HepG2 (cell line): Measurements from ENCODE around the gene LMOD3. TPM values are rescaled to one million over a fixed set of nuclear protein-coding genes. Genes with fewer than 3 reads are reported as not detected.

ENCODE experiments used
- ATAC-seq: fragments of 200-7000 bp; cut with Tn5 transposase; 3 replicates; pipeline ENCODE4 v1.9.1; 2020; ENCODE audit warnings: mild to moderate bottlenecking, moderate library complexity
- BruUV-seq: library from RNA; stranded (reverse); fragments of 400-500 nt; replicated peaks from 2 replicates; lab custom pipeline; 2021; lab: Mats Ljungman, UMichigan
- CTCF ChIA-PET: fragments of 300-600 bp; formaldehyde crosslinking; extraction: SDS; loops from one replicate; lab custom pipeline; 2021; ENCODE audit warnings: low total read pairs, inconsistent platforms, low intra/inter-chr PET ratio; lab: Yijun Ruan, JAX
- POLR2A ChIA-PET: fragments of 350-600 bp; sonication (Branson Sonifier 250); formaldehyde crosslinking; loops from one replicate; lab custom pipeline; 2020; ENCODE audit warnings: antibody characterized with exemption, inconsistent platforms; lab: Yijun Ruan, JAX
- DNase-seq: peaks from one replicate; pipeline ENCODE4 v3.0.0-alpha.2; 2015; ENCODE audit warnings: low spot score
- FAIRE-seq: peaks from 3 replicates; lab custom pipeline; 2011; peaks lifted over from hg19 to GRCh38; lab: Jason Lieb, UNC
- H2AFZ ChIP-seq: one replicate; pipeline ENCODE4 v1.6.1; 2011; ENCODE audit warnings: low read length, inconsistent platforms
- H3K27ac ChIP-seq: fragments of 300-600 bp; 3 replicates; pipeline ENCODE4 v1.8.0; 2011; ENCODE audit warnings: mixed run types, mild to moderate bottlenecking, mixed read lengths, low read length, inconsistent platforms; ENCODE audit not compliant: insufficient read depth; ENCODE audit errors: extremely low read length
- H3K27me3 ChIP-seq, 2 experiments: fragments of 200-600 bp in 1 of 2; 2 replicates in 1 of 2; 3 replicates in 1 of 2; pipeline versions ENCODE4 v1.6.0 to v1.8.0; 2011; ENCODE audit warnings: low read length in 2 of 2, mild to moderate bottlenecking in 2 of 2, moderate library complexity in 2 of 2, inconsistent platforms in 1 of 2; ENCODE audit not compliant: insufficient read depth in 2 of 2, control insufficient read depth in 1 of 2
- H3K36me3 ChIP-seq, 2 experiments: fragments of 200-600 bp in 1 of 2; replicated peaks in 1 of 2; 2 replicates in 1 of 2; 3 replicates in 1 of 2; pipeline versions ENCODE4 v1.5.1 to v1.8.0; 2011; ENCODE audit warnings: low read length in 2 of 2, inconsistent platforms in 1 of 2; ENCODE audit not compliant: insufficient read depth in 2 of 2, control insufficient read depth in 1 of 2
- H3K4me1 ChIP-seq: 2 replicates; pipeline ENCODE4 v1.5.1; 2012; ENCODE audit warnings: low read length, inconsistent platforms; ENCODE audit not compliant: insufficient read depth
- H3K4me2 ChIP-seq: 2 replicates; pipeline ENCODE4 v1.6.0; 2011; ENCODE audit warnings: low read depth, low read length, inconsistent platforms
- H3K4me3 ChIP-seq, 3 experiments: fragments of 200-600 bp in 1 of 3; sonication (generic), shearing (Covaris generic) in 1 of 3; replicated peaks in 1 of 3; 2 replicates each; pipeline ENCODE4 v1.5.1; 2011 to 2016; ENCODE audit warnings: low read length in 3 of 3, inconsistent platforms in 2 of 3, low read depth in 2 of 3, mild to moderate bottlenecking in 2 of 3, control low read depth in 1 of 3, mixed read lengths in 1 of 3; ENCODE audit not compliant: insufficient read depth in 1 of 3
- H3K79me2 ChIP-seq: one replicate; pipeline ENCODE4 v1.6.1; 2011; ENCODE audit warnings: low read length, inconsistent platforms; ENCODE audit not compliant: insufficient read depth
- H3K9ac ChIP-seq: 2 replicates; pipeline ENCODE4 v1.6.0; 2011; ENCODE audit warnings: mild to moderate bottlenecking, low read depth, low read length, inconsistent platforms; ENCODE audit not compliant: insufficient read depth
- H3K9me3 ChIP-seq: 2 replicates; pipeline ENCODE4 v1.5.1; 2012; ENCODE audit warnings: mild to moderate bottlenecking, low read length
- H4K20me1 ChIP-seq: 2 replicates; pipeline ENCODE4 v1.6.0; 2011; ENCODE audit warnings: inconsistent platforms, mild to moderate bottlenecking, low read length, moderate library complexity; ENCODE audit not compliant: insufficient read depth
- BHLHE40 ChIP-seq: IDR thresholded peaks from 2 replicates; pipeline ENCODE4 v1.6.1; 2011; ENCODE audit warnings: low read length, improper control_type of control experiment
- CREM ChIP-seq, 2 experiments: sonication (generic) in 1 of 2; formaldehyde crosslinking in 1 of 2; IDR thresholded peaks; 2 replicates each; pipeline versions ENCODE4 v1.4.0 to v1.6.1; 2016 to 2020; ENCODE audit warnings: antibody characterized with exemption in 1 of 2, mild to moderate bottlenecking in 1 of 2, missing genetic modification reagents in 1 of 2
- FIP1L1 ChIP-seq: fragments of 200-400 bp; formaldehyde crosslinking; IDR thresholded peaks from 2 replicates; pipeline ENCODE4 v1.6.1; 2018; ENCODE audit warnings: low read depth, mild to moderate bottlenecking, low read length, moderate library complexity, borderline replicate concordance; ENCODE audit not compliant: insufficient read depth
- RFX3 ChIP-seq: IDR thresholded peaks from 2 replicates; pipeline ENCODE4 v1.6.1; 2016; ENCODE audit warnings: missing biosample characterization, missing genetic modification reagents
- SALL2 ChIP-seq: sonication (generic); formaldehyde crosslinking; IDR thresholded peaks from 2 replicates; pipeline ENCODE4 v1.8.1; 2023; ENCODE audit warnings: mild to moderate bottlenecking, missing genetic modification reagents, inconsistent platforms
- SP140L ChIP-seq: sonication (generic); formaldehyde crosslinking; IDR thresholded peaks from 2 replicates; pipeline ENCODE4 v1.4.0; 2020; ENCODE audit warnings: missing genetic modification reagents, borderline replicate concordance
- SUZ12 ChIP-seq: fragments of 150-350 bp; IDR thresholded peaks from 2 replicates; pipeline ENCODE4 v1.6.1; 2014; ENCODE audit warnings: low read depth, low read length
- TOE1 ChIP-seq: sonication (generic); formaldehyde crosslinking; IDR thresholded peaks from 2 replicates; pipeline ENCODE4 v1.4.0; 2020; ENCODE audit warnings: mild to moderate bottlenecking, missing genetic modification reagents
- TOPORS ChIP-seq: sonication (generic); formaldehyde crosslinking; IDR thresholded peaks from 2 replicates; pipeline ENCODE4 v1.8.0; 2023; ENCODE audit warnings: mild to moderate bottlenecking, missing genetic modification reagents
- XRCC5 ChIP-seq: fragments of 200-400 bp; formaldehyde crosslinking; optimal IDR thresholded peaks from 2 replicates; pipeline ENCODE3; 2017; ENCODE audit warnings: mild to moderate bottlenecking, low read length
- ZNF230 ChIP-seq: sonication (generic); formaldehyde crosslinking; IDR thresholded peaks from 2 replicates; pipeline ENCODE4 v1.4.0; 2020; ENCODE audit warnings: mild to moderate bottlenecking, missing genetic modification reagents
- ZNF672 ChIP-seq: sonication (generic); formaldehyde crosslinking; IDR thresholded peaks from 2 replicates; pipeline ENCODE4 v1.8.1; 2022; ENCODE audit warnings: missing genetic modification reagents
- ZNF761 ChIP-seq: sonication (generic); formaldehyde crosslinking; conservative IDR thresholded peaks from 2 replicates; pipeline ENCODE4 v1.4.0; 2020; ENCODE audit warnings: mild to moderate bottlenecking, missing genetic modification reagents
- WGBS: methylation state at CpG from one replicate; pipeline ENCODE4 v1.1.6; 2017; ENCODE audit warnings: low lambda C conversion rate; 5-methylcytosine and 5-hydroxymethylcytosine counted together
- in situ Hi-C: cut with HindIII; loops from 2 replicates; pipeline ENCODE4 v1.10.0; 2017; ENCODE audit warnings: low pct_unique_long_range_greater_than_20kb; ENCODE audit not compliant: extremely low pct_ligation_motif_present
- intact Hi-C: fragments of 100-400 bp; cut with micrococcal nuclease; formaldehyde crosslinking; loops from one replicate; pipeline ENCODE4 v1.10.0; 2022; ENCODE audit not compliant: unreplicated experiment
- polyA plus RNA-seq, 8 experiments: library from polyadenylated mRNA; depleted of rRNA in 3 of 8; stranded (reverse) in 7 of 8; unstranded in 1 of 8; fragments of >200 nt; fragmentation: Illumina TruSeq in 4 of 8; extraction: Trizol in 4 of 8; gene quantifications; 2 replicates each; pipeline versions ENCODE4 v1.2.1 to v1.2.3, GENCODE V29; 2011 to 2016; ENCODE audit warnings: low read depth in 4 of 8, missing spikeins in 1 of 8, mixed read lengths in 1 of 8; ENCODE audit not compliant: insufficient read depth in 1 of 8
- total RNA-seq, 5 experiments: library from RNA; depleted of rRNA; stranded (reverse); fragments of >200 nt; fragmentation: Illumina TruSeq; extraction: Trizol; gene quantifications; 2 replicates each; pipeline ENCODE4 v1.2.3, GENCODE V29; 2016; ENCODE audit warnings: low read depth in 1 of 5
- TF ChIP-seq, protein P1 (sequence below): sonication (generic); IDR thresholded peaks from 2 replicates; pipeline ENCODE4 v1.6.1; 2016; ENCODE audit warnings: low read depth, borderline replicate concordance
- TF ChIP-seq, protein P2 (sequence below): sonication (generic); formaldehyde crosslinking; IDR thresholded peaks from 2 replicates; pipeline ENCODE4 v1.4.0; 2020; ENCODE audit warnings: missing genetic modification reagents, borderline replicate concordance
- TF ChIP-seq, protein P3 (sequence below): sonication (generic); formaldehyde crosslinking; IDR thresholded peaks from 2 replicates; pipeline ENCODE4 v1.5.0; 2020; ENCODE audit warnings: mild to moderate bottlenecking, missing genetic modification reagents, moderate library complexity
- TF ChIP-seq, protein P4 (sequence below): fragments of 450-650 bp; IDR thresholded peaks from 2 replicates; pipeline ENCODE4 v1.6.1; 2016

Gene LMOD3
- total and polyA plus RNA-seq, 2 of the 13 experiments (the other 11 are each of a cell fraction or from before 2014, with no cell fraction given): not detected

DNA sequence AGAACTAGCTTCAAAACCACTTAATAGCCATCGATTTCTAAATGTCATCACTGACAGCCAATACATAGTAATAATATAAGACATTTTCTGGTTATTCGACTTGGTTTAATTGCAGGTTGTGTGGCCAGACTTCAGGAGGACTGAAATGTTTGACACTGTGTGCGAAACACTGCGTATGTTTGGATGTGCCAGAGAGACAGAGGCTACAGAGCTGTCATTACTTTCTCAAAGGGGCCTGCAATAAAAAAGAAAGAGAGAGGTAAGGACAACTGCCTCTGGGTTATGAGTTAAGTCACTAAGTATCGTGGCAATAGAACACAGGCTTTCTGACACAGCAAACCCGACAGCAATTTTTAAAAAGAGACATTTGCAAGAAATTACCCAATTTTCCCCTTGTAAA is 882 bp downstream of the LMOD3 start:
- Histone ChIP-seq H2AFZ (no peak overlapping the region), H3K9ac (no peak overlapping the region), H3K36me3 (no peaks in the 10 kb centered on the region), H3K9me3 (no peaks in the 10 kb centered on the region), H3K4me2 (no peak overlapping the region), H3K4me1 (no peaks in the 10 kb centered on the region), H3K27me3 (peaks cover 0 to 5% of the 10 kb centered on the region in 2 experiments; a peak in 1 of 5 replicates), H3K27ac (no peak overlapping the region), H3K79me2 (no peaks in the 10 kb centered on the region), H4K20me1 (no peaks in the 10 kb centered on the region), H3K4me3 (no peak overlapping the region)
- DNase-seq (no peak), FAIRE-seq (no peak), ATAC-seq (no peak)
- intact Hi-C loops (loop anchor here (1.0 to 5.0 kb wide), 3 partner anchors 185 to 304 kb away; no protein-coding TSS in a partner anchor), in situ Hi-C loops (loop anchor here (25.0 kb wide), 1 partner anchor 541 kb away; no protein-coding TSS in a partner anchor)
- ChIA-PET CTCF (interaction anchor here (0.7 to 2.4 kb wide), 4 partner anchors 185 to 549 kb away, joined by 4 to 18 read pairs (median 6); no protein-coding TSS in a partner anchor), POLR2A (no interaction called here)
- WGBS: 68% methylated on average over 6 of the region's 6 CpGs
- BruUV-seq: no TSS peak
- TF ChIP-seq ZNF672 (CRISPR knock-in tag) (no peak), BHLHE40 (no peak), TOE1 (CRISPR knock-in tag) (no peak), ZNF230 (CRISPR knock-in tag) (no peak), XRCC5 (no peak), RFX3 (no peak), SUZ12 (no peak), SALL2 (CRISPR knock-in tag) (no peak), CREM (IDR thresholded peaks at IDR 0.05) (no peak), CREM (CRISPR knock-in tag; IDR thresholded peaks at IDR 0.05) (no peak), ZNF761 (CRISPR knock-in tag) (no peak), TOPORS (CRISPR knock-in tag) (no peak), SP140L (no peak), FIP1L1 (no peak)
- TF ChIP-seq, protein P1, sequence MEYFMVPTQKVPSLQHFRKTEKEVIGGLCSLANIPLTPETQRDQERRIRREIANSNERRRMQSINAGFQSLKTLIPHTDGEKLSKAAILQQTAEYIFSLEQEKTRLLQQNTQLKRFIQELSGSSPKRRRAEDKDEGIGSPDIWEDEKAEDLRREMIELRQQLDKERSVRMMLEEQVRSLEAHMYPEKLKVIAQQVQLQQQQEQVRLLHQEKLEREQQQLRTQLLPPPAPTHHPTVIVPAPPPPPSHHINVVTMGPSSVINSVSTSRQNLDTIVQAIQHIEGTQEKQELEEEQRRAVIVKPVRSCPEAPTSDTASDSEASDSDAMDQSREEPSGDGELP: no peak
- TF ChIP-seq, protein P2, sequence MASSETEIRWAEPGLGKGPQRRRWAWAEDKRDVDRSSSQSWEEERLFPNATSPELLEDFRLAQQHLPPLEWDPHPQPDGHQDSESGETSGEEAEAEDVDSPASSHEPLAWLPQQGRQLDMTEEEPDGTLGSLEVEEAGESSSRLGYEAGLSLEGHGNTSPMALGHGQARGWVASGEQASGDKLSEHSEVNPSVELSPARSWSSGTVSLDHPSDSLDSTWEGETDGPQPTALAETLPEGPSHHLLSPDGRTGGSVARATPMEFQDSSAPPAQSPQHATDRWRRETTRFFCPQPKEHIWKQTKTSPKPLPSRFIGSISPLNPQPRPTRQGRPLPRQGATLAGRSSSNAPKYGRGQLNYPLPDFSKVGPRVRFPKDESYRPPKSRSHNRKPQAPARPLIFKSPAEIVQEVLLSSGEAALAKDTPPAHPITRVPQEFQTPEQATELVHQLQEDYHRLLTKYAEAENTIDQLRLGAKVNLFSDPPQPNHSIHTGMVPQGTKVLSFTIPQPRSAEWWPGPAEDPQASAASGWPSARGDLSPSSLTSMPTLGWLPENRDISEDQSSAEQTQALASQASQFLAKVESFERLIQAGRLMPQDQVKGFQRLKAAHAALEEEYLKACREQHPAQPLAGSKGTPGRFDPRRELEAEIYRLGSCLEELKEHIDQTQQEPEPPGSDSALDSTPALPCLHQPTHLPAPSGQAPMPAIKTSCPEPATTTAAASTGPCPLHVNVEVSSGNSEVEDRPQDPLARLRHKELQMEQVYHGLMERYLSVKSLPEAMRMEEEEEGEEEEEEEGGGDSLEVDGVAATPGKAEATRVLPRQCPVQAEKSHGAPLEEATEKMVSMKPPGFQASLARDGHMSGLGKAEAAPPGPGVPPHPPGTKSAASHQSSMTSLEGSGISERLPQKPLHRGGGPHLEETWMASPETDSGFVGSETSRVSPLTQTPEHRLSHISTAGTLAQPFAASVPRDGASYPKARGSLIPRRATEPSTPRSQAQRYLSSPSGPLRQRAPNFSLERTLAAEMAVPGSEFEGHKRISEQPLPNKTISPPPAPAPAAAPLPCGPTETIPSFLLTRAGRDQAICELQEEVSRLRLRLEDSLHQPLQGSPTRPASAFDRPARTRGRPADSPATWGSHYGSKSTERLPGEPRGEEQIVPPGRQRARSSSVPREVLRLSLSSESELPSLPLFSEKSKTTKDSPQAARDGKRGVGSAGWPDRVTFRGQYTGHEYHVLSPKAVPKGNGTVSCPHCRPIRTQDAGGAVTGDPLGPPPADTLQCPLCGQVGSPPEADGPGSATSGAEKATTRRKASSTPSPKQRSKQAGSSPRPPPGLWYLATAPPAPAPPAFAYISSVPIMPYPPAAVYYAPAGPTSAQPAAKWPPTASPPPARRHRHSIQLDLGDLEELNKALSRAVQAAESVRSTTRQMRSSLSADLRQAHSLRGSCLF: no peak
- TF ChIP-seq, protein P3, sequence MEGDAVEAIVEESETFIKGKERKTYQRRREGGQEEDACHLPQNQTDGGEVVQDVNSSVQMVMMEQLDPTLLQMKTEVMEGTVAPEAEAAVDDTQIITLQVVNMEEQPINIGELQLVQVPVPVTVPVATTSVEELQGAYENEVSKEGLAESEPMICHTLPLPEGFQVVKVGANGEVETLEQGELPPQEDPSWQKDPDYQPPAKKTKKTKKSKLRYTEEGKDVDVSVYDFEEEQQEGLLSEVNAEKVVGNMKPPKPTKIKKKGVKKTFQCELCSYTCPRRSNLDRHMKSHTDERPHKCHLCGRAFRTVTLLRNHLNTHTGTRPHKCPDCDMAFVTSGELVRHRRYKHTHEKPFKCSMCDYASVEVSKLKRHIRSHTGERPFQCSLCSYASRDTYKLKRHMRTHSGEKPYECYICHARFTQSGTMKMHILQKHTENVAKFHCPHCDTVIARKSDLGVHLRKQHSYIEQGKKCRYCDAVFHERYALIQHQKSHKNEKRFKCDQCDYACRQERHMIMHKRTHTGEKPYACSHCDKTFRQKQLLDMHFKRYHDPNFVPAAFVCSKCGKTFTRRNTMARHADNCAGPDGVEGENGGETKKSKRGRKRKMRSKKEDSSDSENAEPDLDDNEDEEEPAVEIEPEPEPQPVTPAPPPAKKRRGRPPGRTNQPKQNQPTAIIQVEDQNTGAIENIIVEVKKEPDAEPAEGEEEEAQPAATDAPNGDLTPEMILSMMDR (CRISPR knock-in tag): no peak
- TF ChIP-seq, protein P4, sequence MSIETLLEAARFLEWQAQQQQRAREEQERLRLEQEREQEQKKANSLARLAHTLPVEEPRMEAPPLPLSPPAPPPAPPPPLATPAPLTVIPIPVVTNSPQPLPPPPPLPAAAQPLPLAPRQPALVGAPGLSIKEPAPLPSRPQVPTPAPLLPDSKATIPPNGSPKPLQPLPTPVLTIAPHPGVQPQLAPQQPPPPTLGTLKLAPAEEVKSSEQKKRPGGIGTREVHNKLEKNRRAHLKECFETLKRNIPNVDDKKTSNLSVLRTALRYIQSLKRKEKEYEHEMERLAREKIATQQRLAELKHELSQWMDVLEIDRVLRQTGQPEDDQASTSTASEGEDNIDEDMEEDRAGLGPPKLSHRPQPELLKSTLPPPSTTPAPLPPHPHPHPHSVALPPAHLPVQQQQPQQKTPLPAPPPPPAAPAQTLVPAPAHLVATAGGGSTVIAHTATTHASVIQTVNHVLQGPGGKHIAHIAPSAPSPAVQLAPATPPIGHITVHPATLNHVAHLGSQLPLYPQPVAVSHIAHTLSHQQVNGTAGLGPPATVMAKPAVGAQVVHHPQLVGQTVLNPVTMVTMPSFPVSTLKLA: no peak
